HG02970 (cell line): ENCODE measurements around the gene CREB5.
A peak's percentile ranks its signal among the peaks of the same experiment; 100 is the strongest.
"Not testable (repeated sequence)": the region's sequence is repeated elsewhere in the genome, so short reads cannot be mapped to it uniquely, and the experiment has no call there.

Experiments
- ATAC-seq: cut with Tn5 transposase; IDR thresholded peaks from one replicate; pipeline ENCODE4 v1.9.1; 2021; ENCODE audit warnings: mild to moderate bottlenecking, moderate library complexity, moderate number of reproducible peaks; ENCODE audit not compliant: unreplicated experiment, low FRiP score

The CREB5 gene

GRCh38 chr7:28539289-28539981 lies 127.1 kb downstream of the CREB5 start:
- ATAC-seq, result peak; percentile 79

- ATAC-seq, result no peak
Measured at GRCh38 chr7:28542410-28542809, 130.1 kb downstream of the CREB5 start.

- no peak for ATAC-seq
Measured at GRCh38 chr7:28544453-28545117, 132.3 kb downstream of the CREB5 start.

- no peak for ATAC-seq
Measured at GRCh38 chr7:28546067-28546466, 133.7 kb downstream of the CREB5 start.

- ATAC-seq, result no peak
Measured at GRCh38 chr7:28547115-28547514, 134.8 kb downstream of the CREB5 start.

- no peak for ATAC-seq
Measured at GRCh38 chr7:28548416-28548815, 136.1 kb downstream of the CREB5 start.

GRCh38 chr7:28549998-28550397 lies 137.7 kb downstream of the CREB5 start:
- no peak for ATAC-seq

GRCh38 chr7:28550580-28551186 lies 138.4 kb downstream of the CREB5 start:
- ATAC-seq, result no peak

- ATAC-seq, result no peak
Measured at GRCh38 chr7:28551331-28551730, 139.0 kb downstream of the CREB5 start.

GRCh38 chr7:28551766-28552165 lies 139.4 kb downstream of the CREB5 start:
- ATAC-seq, result not testable (repeated sequence)

- no peak for ATAC-seq
Measured at GRCh38 chr7:28554802-28555471, 142.6 kb downstream of the CREB5 start.

GRCh38 chr7:28556025-28556424 lies 143.7 kb downstream of the CREB5 start:
- ATAC-seq, result no peak

GRCh38 chr7:28556671-28557070 lies 144.4 kb downstream of the CREB5 start:
- no peak for ATAC-seq

GRCh38 chr7:28558236-28558635 lies 145.9 kb downstream of the CREB5 start:
- ATAC-seq, result no peak

GRCh38 chr7:28560767-28561166 lies 148.4 kb downstream of the CREB5 start:
- ATAC-seq, result no peak

GRCh38 chr7:28564033-28564432 lies 151.7 kb downstream of the CREB5 start:
- ATAC-seq, result no peak

- no peak for ATAC-seq
Measured at GRCh38 chr7:28564755-28565374, 152.5 kb downstream of the CREB5 start.

- ATAC-seq, result no peak
Measured at GRCh38 chr7:28565980-28566379, 153.7 kb downstream of the CREB5 start.

GRCh38 chr7:28570113-28570969 lies 158.0 kb downstream of the CREB5 start:
- peak; percentile 54 for ATAC-seq

GRCh38 chr7:28570970-28571288 lies 158.6 kb downstream of the CREB5 start:
- no peak for ATAC-seq
